SK-N-SH (cell line): ENCODE results near the gene TRIM5. TPM values are rescaled to one million over a fixed set of nuclear protein-coding genes. Genes with fewer than 3 reads are reported as not detected.

ENCODE experiments used
- CTCF ChIA-PET: fragments of 300-600, 350-600 bp; formaldehyde crosslinking; extraction: SDS; loops from one replicate; lab custom pipeline; 2021; lab: Yijun Ruan, JAX
- POLR2A ChIA-PET: fragments of 350-600 bp; sonication (Branson Sonifier 250); formaldehyde crosslinking; extraction: SDS; loops from one replicate; lab custom pipeline; 2020; ENCODE audit warnings: antibody characterized with exemption, inconsistent platforms; lab: Yijun Ruan, JAX
- DNase-seq: peaks from one replicate; pipeline ENCODE4 v3.0.0; 2012
- H2AFZ ChIP-seq: fragments of 200-600 bp; sonication (generic); 2 replicates; pipeline ENCODE4 v1.8.1; 2016; ENCODE audit warnings: antibody characterized with exemption, mild to moderate bottlenecking, low read depth
- H3F3A ChIP-seq: fragments of 200-600 bp; sonication (generic); replicated peaks from 2 replicates; pipeline ENCODE3; 2016; ENCODE audit warnings: antibody characterized with exemption, mild to moderate bottlenecking; ENCODE audit not compliant: insufficient read depth
- H3K27ac ChIP-seq, 2 experiments: fragments of 200-500 bp in 1 of 2; fragments of 200-600 bp in 1 of 2; sonication (Bioruptor generic) in 1 of 2; sonication (generic), shearing (Covaris generic) in 1 of 2; 2 replicates each; pipeline versions ENCODE4 v1.5.1 to v1.6.1; 2014 to 2016; ENCODE audit warnings: low read depth in 2 of 2, inconsistent platforms in 1 of 2, low read length in 1 of 2, mild to moderate bottlenecking in 1 of 2, mixed read lengths in 1 of 2
- H3K27me3 ChIP-seq: fragments of 200-600 bp; sonication (generic), shearing (Covaris generic); 2 replicates; pipeline ENCODE4 v1.6.1; 2016; ENCODE audit warnings: mixed run types; ENCODE audit not compliant: insufficient read depth
- H3K36me3 ChIP-seq, 2 experiments: fragments of 200-500 bp in 1 of 2; fragments of 200-600 bp in 1 of 2; sonication (Bioruptor generic) in 1 of 2; sonication (generic) in 1 of 2; replicated peaks in 1 of 2; 2 replicates each; pipeline versions ENCODE3 to v1.5.1; 2014 to 2016; ENCODE audit warnings: low read length in 1 of 2, mild to moderate bottlenecking in 1 of 2; ENCODE audit not compliant: insufficient read depth in 2 of 2, control insufficient read depth in 1 of 2
- H3K4me1 ChIP-seq, 2 experiments: fragments of 200-500 bp in 1 of 2; fragments of 200-600 bp in 1 of 2; sonication (Bioruptor generic) in 1 of 2; sonication (generic), shearing (Covaris generic) in 1 of 2; 2 replicates each; pipeline versions ENCODE4 v1.5.1 to v1.6.1; 2014 to 2016; ENCODE audit warnings: low read depth in 1 of 2, low read length in 1 of 2, mixed run types in 1 of 2; ENCODE audit not compliant: insufficient read depth in 2 of 2, control insufficient read depth in 1 of 2
- H3K4me2 ChIP-seq: fragments of 200-600 bp; sonication (generic), shearing (Covaris generic); 2 replicates; pipeline ENCODE4 v1.6.1; 2017; ENCODE audit warnings: mixed run types
- H3K4me3 ChIP-seq, 2 experiments: fragments of 200-500 bp in 1 of 2; fragments of 200-600 bp in 1 of 2; sonication (Bioruptor generic) in 1 of 2; sonication (generic), shearing (Covaris generic) in 1 of 2; 2 replicates each; pipeline versions ENCODE4 v1.5.1 to v1.8.1; 2014 to 2016; ENCODE audit warnings: low read depth in 2 of 2, inconsistent platforms in 1 of 2, low read length in 1 of 2, mild to moderate bottlenecking in 1 of 2, mixed read lengths in 1 of 2, moderate library complexity in 1 of 2
- H3K79me2 ChIP-seq: fragments of 200-600 bp; sonication (generic); 2 replicates; pipeline ENCODE4 v1.8.1; 2017; ENCODE audit warnings: mild to moderate bottlenecking; ENCODE audit not compliant: insufficient read depth
- H3K9ac ChIP-seq: fragments of 200-600 bp; sonication (generic); 2 replicates; pipeline ENCODE4 v1.6.1; 2017; ENCODE audit warnings: mixed run types
- H3K9me2 ChIP-seq: fragments of 200-600 bp; sonication (generic); 2 replicates; pipeline ENCODE4 v1.6.1; 2017; ENCODE audit warnings: mixed run types
- H3K9me3 ChIP-seq: fragments of 200-600 bp; sonication (generic); 2 replicates; pipeline ENCODE4 v1.6.1; 2017; ENCODE audit warnings: mixed run types, mild to moderate bottlenecking, moderate library complexity
- H4K20me1 ChIP-seq: fragments of 200-600 bp; sonication (generic); 2 replicates; pipeline ENCODE4 v1.6.1; 2017; ENCODE audit warnings: mild to moderate bottlenecking, mixed run types; ENCODE audit not compliant: insufficient read depth
- FOSL2 ChIP-seq: IDR thresholded peaks from 2 replicates; pipeline ENCODE4 v1.4.0; 2012; ENCODE audit warnings: low read depth, mild to moderate bottlenecking, moderate library complexity, borderline replicate concordance
- FOXM1 ChIP-seq: IDR thresholded peaks from 2 replicates; pipeline ENCODE4 v1.4.0; 2012; ENCODE audit warnings: low read depth, mild to moderate bottlenecking
- MAX ChIP-seq: IDR thresholded peaks from 2 replicates; pipeline ENCODE4 v1.4.0; 2012; ENCODE audit warnings: low read depth
- MEF2A ChIP-seq: IDR thresholded peaks from 2 replicates; pipeline ENCODE4 v1.4.0; 2012; ENCODE audit warnings: low read depth, borderline replicate concordance
- MXI1 ChIP-seq: IDR thresholded peaks from 2 replicates; pipeline ENCODE4 v1.6.1; 2012; ENCODE audit warnings: mild to moderate bottlenecking, low read depth, low read length, improper control_type of control experiment
- NFIC ChIP-seq: IDR thresholded peaks from 2 replicates; pipeline ENCODE4 v1.4.0; 2012; ENCODE audit warnings: borderline replicate concordance
- RAD21 ChIP-seq: IDR thresholded peaks from 2 replicates; pipeline ENCODE4 v1.6.1; 2012; ENCODE audit warnings: mild to moderate bottlenecking, low read length
- RFX5 ChIP-seq: IDR thresholded peaks from 2 replicates; pipeline ENCODE4 v1.6.1; 2012; ENCODE audit warnings: mild to moderate bottlenecking, improper control_type of control experiment, low read length
- SIN3A ChIP-seq: IDR thresholded peaks from 2 replicates; pipeline ENCODE4 v1.6.1; 2012; ENCODE audit warnings: low read depth, mild to moderate bottlenecking, low read length, moderate library complexity, borderline replicate concordance
- SMC3 ChIP-seq: IDR thresholded peaks from 2 replicates; pipeline ENCODE4 v1.6.1; 2012; ENCODE audit warnings: low read depth, low read length, improper control_type of control experiment
- TCF12 ChIP-seq: IDR thresholded peaks from 2 replicates; pipeline ENCODE4 v1.4.0; 2012
- TEAD4 ChIP-seq: IDR thresholded peaks from 2 replicates; pipeline ENCODE4 v1.4.0; 2012; ENCODE audit warnings: mild to moderate bottlenecking, borderline replicate concordance; ENCODE audit not compliant: insufficient read depth
- WGBS: methylation state at CpG from one replicate; pipeline ENCODE4 v1.1.6; 2017; ENCODE audit warnings: low lambda C conversion rate; 5-methylcytosine and 5-hydroxymethylcytosine counted together
- polyA plus RNA-seq, 3 experiments: library from polyadenylated mRNA; depleted of rRNA; stranded (reverse); fragments of >200 nt; gene quantifications; 2 replicates each; pipeline ENCODE4 v1.2.3, GENCODE V29; 2012
- TF ChIP-seq, protein P1 (sequence below): fragments of 150-350 bp; IDR thresholded peaks from 2 replicates; pipeline ENCODE4 v1.6.1; 2017; ENCODE audit warnings: antibody characterized with exemption, low read length, low read depth, borderline replicate concordance
- TF ChIP-seq, protein P2 (sequence below): fragments of 200-600 bp; sonication (generic); IDR thresholded peaks from 2 replicates; pipeline ENCODE4 v1.6.1; 2017; ENCODE audit warnings: antibody characterized with exemption, mild to moderate bottlenecking, moderate library complexity

TRIM5 gene
- polyA plus RNA-seq, 1 of the 3 experiments (the other 2 are of a cell fraction), result 22.9 TPM

DNA sequence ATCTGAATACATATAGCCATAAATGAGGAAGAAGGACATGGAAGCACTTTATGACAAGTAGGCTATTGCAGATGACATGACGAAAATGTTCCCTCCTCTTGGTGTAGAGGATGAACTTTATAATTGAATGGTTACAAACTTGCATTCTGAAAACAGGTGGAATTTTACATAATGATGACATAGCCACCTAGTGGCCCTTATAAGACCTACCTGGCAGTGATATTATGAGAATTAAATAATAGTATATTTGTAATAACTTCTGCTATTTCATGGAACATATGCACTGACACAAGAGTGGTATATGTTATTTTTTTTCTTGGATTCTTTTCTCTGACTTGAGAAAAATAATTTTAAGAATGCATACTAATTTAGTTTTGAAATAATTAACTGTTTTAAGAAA, 27.6 kb upstream of the TRIM5 start:
- Histone ChIP-seq H3K27me3 (no peaks in the 10 kb centered on the region), H2AFZ (no peak overlapping the region), H3K4me2 (no peak overlapping the region), H3K79me2 (no peaks in the 10 kb centered on the region), H3K9me2 (no peaks in the 10 kb centered on the region), H4K20me1 (no peaks in the 10 kb centered on the region), H3K36me3 (peaks cover 10 to 21% of the 10 kb centered on the region in 2 experiments), H3K4me3 (no peak overlapping the region), H3K27ac (no peak overlapping the region), H3F3A (peaks cover 5% of the 10 kb centered on the region), H3K4me1 (no peaks in the 10 kb centered on the region), H3K9ac (no peak overlapping the region), H3K9me3 (no peaks in the 10 kb centered on the region)
- ChIA-PET CTCF (no interaction called here), POLR2A (no interaction called here)
- DNase-seq, result no peak
- TF ChIP-seq, protein P1, sequence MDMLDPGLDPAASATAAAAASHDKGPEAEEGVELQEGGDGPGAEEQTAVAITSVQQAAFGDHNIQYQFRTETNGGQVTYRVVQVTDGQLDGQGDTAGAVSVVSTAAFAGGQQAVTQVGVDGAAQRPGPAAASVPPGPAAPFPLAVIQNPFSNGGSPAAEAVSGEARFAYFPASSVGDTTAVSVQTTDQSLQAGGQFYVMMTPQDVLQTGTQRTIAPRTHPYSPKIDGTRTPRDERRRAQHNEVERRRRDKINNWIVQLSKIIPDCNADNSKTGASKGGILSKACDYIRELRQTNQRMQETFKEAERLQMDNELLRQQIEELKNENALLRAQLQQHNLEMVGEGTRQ, result no peak
- TF ChIP-seq SIN3A (no peak), RAD21 (0 out of 2 replicates have a peak, but pooled peaks have one; percentile 28), SMC3 (peak; percentile 17; the same call in 1 of the 2 replicates)
- TF ChIP-seq, protein P2, sequence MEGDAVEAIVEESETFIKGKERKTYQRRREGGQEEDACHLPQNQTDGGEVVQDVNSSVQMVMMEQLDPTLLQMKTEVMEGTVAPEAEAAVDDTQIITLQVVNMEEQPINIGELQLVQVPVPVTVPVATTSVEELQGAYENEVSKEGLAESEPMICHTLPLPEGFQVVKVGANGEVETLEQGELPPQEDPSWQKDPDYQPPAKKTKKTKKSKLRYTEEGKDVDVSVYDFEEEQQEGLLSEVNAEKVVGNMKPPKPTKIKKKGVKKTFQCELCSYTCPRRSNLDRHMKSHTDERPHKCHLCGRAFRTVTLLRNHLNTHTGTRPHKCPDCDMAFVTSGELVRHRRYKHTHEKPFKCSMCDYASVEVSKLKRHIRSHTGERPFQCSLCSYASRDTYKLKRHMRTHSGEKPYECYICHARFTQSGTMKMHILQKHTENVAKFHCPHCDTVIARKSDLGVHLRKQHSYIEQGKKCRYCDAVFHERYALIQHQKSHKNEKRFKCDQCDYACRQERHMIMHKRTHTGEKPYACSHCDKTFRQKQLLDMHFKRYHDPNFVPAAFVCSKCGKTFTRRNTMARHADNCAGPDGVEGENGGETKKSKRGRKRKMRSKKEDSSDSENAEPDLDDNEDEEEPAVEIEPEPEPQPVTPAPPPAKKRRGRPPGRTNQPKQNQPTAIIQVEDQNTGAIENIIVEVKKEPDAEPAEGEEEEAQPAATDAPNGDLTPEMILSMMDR, result peak; percentile 63
- whole genome bisulfite sequencing, result 25% methylated on average over 1 of the region's 1 CpG

DNA sequence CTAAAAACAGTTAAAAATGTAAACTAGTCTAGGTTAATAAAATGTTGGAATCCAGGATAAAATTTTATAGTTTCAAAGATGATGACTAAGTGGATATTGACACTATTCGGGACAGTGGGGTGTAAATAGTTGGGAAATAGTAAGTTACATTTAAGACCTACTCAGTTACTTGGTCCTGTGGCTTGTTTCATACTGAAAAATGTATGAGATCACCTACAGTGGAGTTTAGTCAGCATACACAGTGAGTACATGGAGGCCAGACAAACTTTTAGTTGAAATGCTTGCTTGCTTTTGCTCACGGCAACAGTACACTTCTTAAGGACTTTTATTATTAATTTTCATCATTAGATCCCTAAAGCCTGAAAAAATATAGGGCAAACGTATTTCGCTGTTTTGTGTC, 20.8 kb upstream of the TRIM5 start:
- Histone ChIP-seq H3K79me2 (no peaks in the 10 kb centered on the region), H4K20me1 (no peaks in the 10 kb centered on the region), H2AFZ (no peak overlapping the region), H3K4me1 (no peaks in the 10 kb centered on the region), H3K4me2 (no peak overlapping the region), H3K9me2 (no peaks in the 10 kb centered on the region), H3K27ac (no peak overlapping the region), H3K9ac (no peak overlapping the region), H3K9me3 (no peaks in the 10 kb centered on the region), H3K27me3 (no peaks in the 10 kb centered on the region), H3K36me3 (peaks cover 48 to 51% of the 10 kb centered on the region in 2 experiments), H3F3A (peaks cover 5% of the 10 kb centered on the region), H3K4me3 (no peak overlapping the region)
- no peak for TF ChIP-seq NFIC
- no peak for TF ChIP-seq FOSL2
- TF ChIP-seq MEF2A, result no peak
- TF ChIP-seq MAX, result no peak
- TF ChIP-seq RAD21, result no peak
- no peak for TF ChIP-seq SMC3
- TF ChIP-seq FOXM1, result no peak
- no peak for TF ChIP-seq TCF12
- no peak for TF ChIP-seq SIN3A
- no peak for TF ChIP-seq MXI1
- no peak for TF ChIP-seq RFX5
- no peak for TF ChIP-seq TEAD4
- CTCF ChIA-PET, result no interaction called here
- WGBS, result 66% methylated on average over 4 of the region's 4 CpGs
- DNase-seq, result no peak
- POLR2A ChIA-PET, result no interaction called here
